ENCODE results near the gene UTP4.
"Not testable (repeated sequence)": the region's sequence is repeated elsewhere in the genome, so short reads cannot be mapped to it uniquely, and the experiment has no call there.

Gene UTP4

DNA sequence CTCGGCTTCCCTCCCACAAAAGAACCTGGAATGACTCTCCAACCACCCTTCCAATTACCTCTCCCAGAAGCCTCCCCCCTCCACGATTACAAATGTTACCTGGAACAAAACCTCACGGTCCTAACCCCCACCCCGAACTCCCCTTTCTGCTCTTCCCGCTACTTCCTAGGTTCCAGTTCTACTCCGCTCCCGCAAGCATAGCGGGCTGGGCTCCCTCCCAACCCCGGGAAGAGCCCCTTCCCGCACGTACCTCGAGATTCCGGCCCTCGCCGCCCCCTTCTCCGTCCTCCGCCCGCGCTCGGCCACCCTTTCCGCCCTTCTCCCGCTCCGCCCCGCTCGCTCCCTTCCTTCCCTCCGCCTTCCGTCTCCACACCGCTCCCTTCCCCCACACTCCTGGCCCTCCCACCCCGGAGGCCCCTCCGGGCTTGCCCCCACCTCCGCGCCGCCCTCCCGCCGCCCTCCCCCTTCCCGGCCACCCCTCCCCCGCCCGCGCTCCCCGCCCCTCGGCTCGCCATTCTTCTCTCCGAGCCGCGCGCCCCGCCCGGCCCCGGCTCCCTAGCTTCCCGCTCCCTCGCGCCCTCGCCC lies 518 bp upstream of the UTP4 start:
- peak overlapping the region; percentile 89 for H3K9ac ChIP-seq (ENCODE audit: low read length in 2 of 2)
- H3K36me3 ChIP-seq (ENCODE audit: control insufficient read depth in 2 of 2, insufficient read depth in 2 of 2, low read length in 2 of 2), result peaks cover 0 to 2% of the 10 kb centered on the region in 2 donors
- peak overlapping the region; percentile 73 for H3K27ac ChIP-seq (ENCODE audit: low read length)
- no peaks in the 10 kb centered on the region for H3K9me3 ChIP-seq (ENCODE audit: control insufficient read depth in 2 of 2, low read length in 2 of 2)
- no peaks in the 10 kb centered on the region for H3K27me3 ChIP-seq (ENCODE audit: control insufficient read depth in 1 of 2, insufficient read depth in 2 of 2, low read length in 2 of 2)
- peak overlapping the region; percentile 72 to 91 for H3K4me3 ChIP-seq (ENCODE audit: low read length in 2 of 2)
- peaks cover 2% of the 10 kb centered on the region for H3K4me1 ChIP-seq (ENCODE audit: control insufficient read depth, insufficient read depth, low read length)

DNA sequence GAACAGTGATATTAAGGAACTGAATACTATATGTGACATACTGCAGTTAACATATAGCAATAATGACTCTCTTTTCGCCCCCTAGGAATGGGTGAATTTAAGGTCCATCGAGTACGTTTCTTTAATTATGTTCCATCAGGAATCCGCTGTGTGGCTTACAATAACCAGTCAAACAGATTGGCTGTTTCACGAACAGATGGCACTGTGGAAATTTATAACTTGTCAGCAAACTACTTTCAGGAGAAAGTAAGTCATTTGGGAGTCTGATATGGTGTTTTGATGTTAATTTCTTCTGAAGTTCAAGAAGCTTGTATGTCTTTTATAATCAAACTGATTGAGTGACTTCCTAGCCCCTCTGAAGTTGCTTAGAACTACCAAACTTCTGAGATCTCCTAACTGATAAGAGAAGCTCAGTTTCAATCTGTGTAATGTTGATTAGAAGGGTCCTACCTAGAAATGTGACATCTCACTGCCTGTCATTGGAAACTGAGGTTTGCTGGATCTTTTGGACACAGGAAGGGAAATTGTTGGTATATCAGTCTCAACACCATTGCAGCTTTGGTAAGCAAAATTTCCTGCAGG lies 1.0 kb downstream of the UTP4 start:
- Histone ChIP-seq H3K27me3 (ENCODE audit: control insufficient read depth in 1 of 2, insufficient read depth in 2 of 2, low read length in 2 of 2) (no peaks in the 10 kb centered on the region), H3K4me3 (ENCODE audit: low read length in 2 of 2) (peak overlapping the region; percentile 91 to 93), H3K27ac (ENCODE audit: low read length) (no peak overlapping the region), H3K9me3 (ENCODE audit: control insufficient read depth in 2 of 2, low read length in 2 of 2) (no peaks in the 10 kb centered on the region), H3K9ac (ENCODE audit: low read length in 2 of 2) (peak overlapping the region; percentile 81 to 89), H3K36me3 (ENCODE audit: control insufficient read depth in 2 of 2, insufficient read depth in 2 of 2, low read length in 2 of 2) (peaks cover 6 to 11% of the 10 kb centered on the region in 2 donors), H3K4me1 (ENCODE audit: control insufficient read depth, insufficient read depth, low read length) (peaks cover 2% of the 10 kb centered on the region)

- H3K9me3 ChIP-seq (ENCODE audit: control insufficient read depth in 2 of 2, low read length in 2 of 2), result no peaks in the 10 kb centered on the region
- H3K4me3 ChIP-seq (ENCODE audit: low read length in 2 of 2), result no peak overlapping the region
- H3K4me1 ChIP-seq (ENCODE audit: control insufficient read depth, insufficient read depth, low read length), result no peaks in the 10 kb centered on the region
- H3K36me3 ChIP-seq (ENCODE audit: control insufficient read depth in 2 of 2, insufficient read depth in 2 of 2, low read length in 2 of 2), result peaks cover 29 to 35% of the 10 kb centered on the region in 2 donors
- H3K27ac ChIP-seq (ENCODE audit: low read length), result no peak overlapping the region
- no peaks in the 10 kb centered on the region for H3K27me3 ChIP-seq (ENCODE audit: control insufficient read depth in 1 of 2, insufficient read depth in 2 of 2, low read length in 2 of 2)
- no peak overlapping the region for H3K9ac ChIP-seq (ENCODE audit: low read length in 2 of 2)
These were observed 6.2 kb downstream of the UTP4 start for GRCh38 chr16:69138608-69139007.

GRCh38 chr16:69139464-69139863 lies 7.0 kb downstream of the UTP4 start:
- H3K9me3 ChIP-seq (ENCODE audit: control insufficient read depth in 2 of 2, low read length in 2 of 2); H3K4me3 ChIP-seq (ENCODE audit: low read length in 2 of 2); H3K27me3 ChIP-seq (ENCODE audit: control insufficient read depth in 1 of 2, insufficient read depth in 2 of 2, low read length in 2 of 2); H3K4me1 ChIP-seq (ENCODE audit: control insufficient read depth, insufficient read depth, low read length); H3K9ac ChIP-seq (ENCODE audit: low read length in 2 of 2); H3K27ac ChIP-seq (ENCODE audit: low read length): not testable (repeated sequence)
- H3K36me3 ChIP-seq (ENCODE audit: control insufficient read depth in 2 of 2, insufficient read depth in 2 of 2, low read length in 2 of 2), result peaks cover 32 to 36% of the 10 kb centered on the region in 2 donors

DNA sequence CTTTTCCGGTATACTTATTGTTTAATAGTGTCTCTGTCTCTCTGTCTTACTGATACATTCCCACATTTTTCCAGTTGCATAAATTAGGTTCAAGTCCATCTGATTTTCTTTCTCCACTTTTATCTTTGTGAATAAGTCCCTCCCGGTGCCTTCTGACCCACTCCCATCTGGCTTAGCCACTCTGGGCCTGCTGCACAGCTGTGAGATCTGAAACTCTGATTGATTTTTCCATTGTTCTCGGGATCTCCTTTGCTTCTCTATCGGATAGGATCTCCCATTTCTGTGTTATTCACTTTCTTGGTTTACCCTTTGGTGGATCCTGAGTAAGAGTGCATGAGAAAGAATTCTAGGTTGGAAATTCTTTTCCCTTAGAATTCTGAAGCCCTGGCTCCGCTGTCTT lies 8.6 kb downstream of the UTP4 start:
- H3K4me3 ChIP-seq (ENCODE audit: low read length in 2 of 2), result no peak overlapping the region

DNA sequence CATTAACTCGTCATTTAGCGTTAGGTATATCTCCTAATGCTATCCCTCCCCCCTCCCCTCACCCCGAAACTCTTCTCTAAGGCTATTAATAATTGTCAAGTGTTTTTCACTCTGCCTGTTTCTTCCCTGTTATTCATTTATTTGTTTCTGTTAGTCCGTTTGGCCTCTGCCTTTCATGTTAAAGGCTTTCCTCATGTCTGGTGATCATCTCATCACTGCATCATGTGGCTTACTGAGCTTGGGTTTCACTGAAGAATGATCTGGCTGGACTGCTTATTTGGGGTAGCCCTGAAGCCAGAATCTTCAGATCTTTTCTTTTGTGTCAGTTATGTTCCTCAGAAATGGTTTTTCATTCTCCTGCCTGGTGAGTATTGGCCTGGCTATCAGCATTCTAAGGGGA lies 9.5 kb downstream of the UTP4 start:
- Histone ChIP-seq H3K9ac (ENCODE audit: low read length in 2 of 2) (no peak overlapping the region), H3K27ac (ENCODE audit: low read length) (no peak overlapping the region), H3K9me3 (ENCODE audit: control insufficient read depth in 2 of 2, low read length in 2 of 2) (no peaks in the 10 kb centered on the region), H3K36me3 (ENCODE audit: control insufficient read depth in 2 of 2, insufficient read depth in 2 of 2, low read length in 2 of 2) (peaks cover 33 to 39% of the 10 kb centered on the region in 2 donors), H3K4me3 (ENCODE audit: low read length in 2 of 2) (no peak overlapping the region), H3K4me1 (ENCODE audit: control insufficient read depth, insufficient read depth, low read length) (no peaks in the 10 kb centered on the region), H3K27me3 (ENCODE audit: control insufficient read depth in 1 of 2, insufficient read depth in 2 of 2, low read length in 2 of 2) (no peaks in the 10 kb centered on the region)

More for the DNA sequence above, 8.6 kb downstream of the UTP4 start:
- H3K36me3 ChIP-seq (ENCODE audit: control insufficient read depth in 2 of 2, insufficient read depth in 2 of 2, low read length in 2 of 2), result peaks cover 33 to 39% of the 10 kb centered on the region in 2 donors
- H3K27me3 ChIP-seq (ENCODE audit: control insufficient read depth in 1 of 2, insufficient read depth in 2 of 2, low read length in 2 of 2), result no peaks in the 10 kb centered on the region
- no peak overlapping the region for H3K9ac ChIP-seq (ENCODE audit: low read length in 2 of 2)
- no peak overlapping the region for H3K27ac ChIP-seq (ENCODE audit: low read length)
- no peaks in the 10 kb centered on the region for H3K4me1 ChIP-seq (ENCODE audit: control insufficient read depth, insufficient read depth, low read length)
- no peaks in the 10 kb centered on the region for H3K9me3 ChIP-seq (ENCODE audit: control insufficient read depth in 2 of 2, low read length in 2 of 2)

GRCh38 chr16:69143116-69143515 lies 10.7 kb downstream of the UTP4 start:
- no peaks in the 10 kb centered on the region for H3K4me1 ChIP-seq (ENCODE audit: control insufficient read depth, insufficient read depth, low read length)
- no peak overlapping the region for H3K27ac ChIP-seq (ENCODE audit: low read length)
- peaks cover 29 to 33% of the 10 kb centered on the region in 2 donors for H3K36me3 ChIP-seq (ENCODE audit: control insufficient read depth in 2 of 2, insufficient read depth in 2 of 2, low read length in 2 of 2)
- H3K9me3 ChIP-seq (ENCODE audit: control insufficient read depth in 2 of 2, low read length in 2 of 2), result no peaks in the 10 kb centered on the region
- no peak overlapping the region for H3K9ac ChIP-seq (ENCODE audit: low read length in 2 of 2)
- H3K4me3 ChIP-seq (ENCODE audit: low read length in 2 of 2), result no peak overlapping the region
- no peaks in the 10 kb centered on the region for H3K27me3 ChIP-seq (ENCODE audit: control insufficient read depth in 1 of 2, insufficient read depth in 2 of 2, low read length in 2 of 2)

- Histone ChIP-seq H3K27me3 (ENCODE audit: control insufficient read depth in 1 of 2, insufficient read depth in 2 of 2, low read length in 2 of 2) (no peaks in the 10 kb centered on the region), H3K27ac (ENCODE audit: low read length) (no peak overlapping the region), H3K36me3 (ENCODE audit: control insufficient read depth in 2 of 2, insufficient read depth in 2 of 2, low read length in 2 of 2) (peaks cover 24 to 26% of the 10 kb centered on the region in 2 donors), H3K9me3 (ENCODE audit: control insufficient read depth in 2 of 2, low read length in 2 of 2) (no peaks in the 10 kb centered on the region), H3K9ac (ENCODE audit: low read length in 2 of 2) (no peak overlapping the region), H3K4me3 (ENCODE audit: low read length in 2 of 2) (no peak overlapping the region), H3K4me1 (ENCODE audit: control insufficient read depth, insufficient read depth, low read length) (no peaks in the 10 kb centered on the region)
These were observed 13.2 kb downstream of the UTP4 start for GRCh38 chr16:69145658-69146057.

- peaks cover 21 to 27% of the 10 kb centered on the region in 2 donors for H3K36me3 ChIP-seq (ENCODE audit: control insufficient read depth in 2 of 2, insufficient read depth in 2 of 2, low read length in 2 of 2)
- H3K27ac ChIP-seq (ENCODE audit: low read length); H3K27me3 ChIP-seq (ENCODE audit: control insufficient read depth in 1 of 2, insufficient read depth in 2 of 2, low read length in 2 of 2); H3K4me3 ChIP-seq (ENCODE audit: low read length in 2 of 2); H3K9me3 ChIP-seq (ENCODE audit: control insufficient read depth in 2 of 2, low read length in 2 of 2); H3K9ac ChIP-seq (ENCODE audit: low read length in 2 of 2); H3K4me1 ChIP-seq (ENCODE audit: control insufficient read depth, insufficient read depth, low read length): not testable (repeated sequence)
These were observed 17.2 kb downstream of the UTP4 start for GRCh38 chr16:69149621-69150020.

- H3K4me3 ChIP-seq (ENCODE audit: low read length in 2 of 2), result no peak overlapping the region
- H3K9ac ChIP-seq (ENCODE audit: low read length in 2 of 2), result no peak overlapping the region
- H3K9me3 ChIP-seq (ENCODE audit: control insufficient read depth in 2 of 2, low read length in 2 of 2), result no peaks in the 10 kb centered on the region
- H3K36me3 ChIP-seq (ENCODE audit: control insufficient read depth in 2 of 2, insufficient read depth in 2 of 2, low read length in 2 of 2), result peaks cover 26 to 30% of the 10 kb centered on the region in 2 donors
- no peak overlapping the region for H3K27ac ChIP-seq (ENCODE audit: low read length)
- H3K27me3 ChIP-seq (ENCODE audit: control insufficient read depth in 1 of 2, insufficient read depth in 2 of 2, low read length in 2 of 2), result no peaks in the 10 kb centered on the region
- no peaks in the 10 kb centered on the region for H3K4me1 ChIP-seq (ENCODE audit: control insufficient read depth, insufficient read depth, low read length)
These were observed 17.9 kb downstream of the UTP4 start for GRCh38 chr16:69150146-69150865.

- no peaks in the 10 kb centered on the region for H3K27me3 ChIP-seq (ENCODE audit: control insufficient read depth in 1 of 2, insufficient read depth in 2 of 2, low read length in 2 of 2)
- no peaks in the 10 kb centered on the region for H3K4me1 ChIP-seq (ENCODE audit: control insufficient read depth, insufficient read depth, low read length)
- no peak overlapping the region for H3K9ac ChIP-seq (ENCODE audit: low read length in 2 of 2)
- H3K36me3 ChIP-seq (ENCODE audit: control insufficient read depth in 2 of 2, insufficient read depth in 2 of 2, low read length in 2 of 2), result peaks cover 45 to 57% of the 10 kb centered on the region in 2 donors
- no peak overlapping the region for H3K27ac ChIP-seq (ENCODE audit: low read length)
- H3K9me3 ChIP-seq (ENCODE audit: control insufficient read depth in 2 of 2, low read length in 2 of 2), result no peaks in the 10 kb centered on the region
- no peak overlapping the region for H3K4me3 ChIP-seq (ENCODE audit: low read length in 2 of 2)
These were observed 24.7 kb downstream of the UTP4 start for GRCh38 chr16:69157196-69157595.
